GM12892 (cell line): ENCODE measurements around the gene ARFGAP1.

ENCODE experiments used
- POLR2AphosphoS5 ChIP-seq: IDR thresholded peaks from 2 replicates; pipeline ENCODE4 v1.6.1; 2011; ENCODE audit warnings: low read depth, low read length, control low read depth
- TAF1 ChIP-seq: IDR thresholded peaks from 2 replicates; pipeline ENCODE4 v1.6.1; 2011; ENCODE audit warnings: low read depth, mild to moderate bottlenecking, control low read depth, low read length, borderline replicate concordance

- TF ChIP-seq TAF1, result no peak
- TF ChIP-seq POLR2AphosphoS5, result no peak
These were observed 2.9 kb upstream of the ARFGAP1 start for GRCh38 chr20:63269724-63270123.
